HEK293T (cell line): ENCODE data around the gene RFX4.

Experiments
- CTCF ChIA-PET: fragments of 350-600 bp; formaldehyde crosslinking; extraction: SDS; loops from one replicate; lab custom pipeline; 2021; ENCODE audit warnings: antibody characterized with exemption, inconsistent platforms; lab: Yijun Ruan, JAX
- POLR2A ChIA-PET: fragments of 350-600 bp; formaldehyde crosslinking; extraction: SDS; loops from one replicate; lab custom pipeline; 2020; ENCODE audit warnings: antibody characterized with exemption, inconsistent platforms; lab: Yijun Ruan, JAX
- DNase-seq: peaks from one replicate; pipeline ENCODE4 v3.0.0; 2012; ENCODE audit warnings: mixed read lengths; ENCODE audit errors: extremely low spot score
- BHLHE40 ChIP-seq: fragments of 450-650 bp; IDR thresholded peaks from 2 replicates; pipeline ENCODE4 v1.6.1; 2016; ENCODE audit warnings: mild to moderate bottlenecking, moderate library complexity, borderline replicate concordance
- ELF4 ChIP-seq: fragments of 450-650 bp; IDR thresholded peaks from 2 replicates; pipeline ENCODE4 v1.6.1; 2017; ENCODE audit warnings: antibody characterized with exemption
- FOXA1 ChIP-seq: fragments of 450-650 bp; IDR thresholded peaks from 2 replicates; pipeline ENCODE4 v1.6.1; 2016; ENCODE audit warnings: mild to moderate bottlenecking
- FOXK2 ChIP-seq: fragments of 450-650 bp; IDR thresholded peaks from 2 replicates; pipeline ENCODE4 v1.6.1; 2016; ENCODE audit warnings: mild to moderate bottlenecking
- HDGF ChIP-seq: fragments of 450-650 bp; IDR thresholded peaks from 2 replicates; pipeline ENCODE4 v1.6.1; 2017; ENCODE audit warnings: antibody characterized with exemption, borderline replicate concordance
- LEF1 ChIP-seq: fragments of 450-650 bp; IDR thresholded peaks from 2 replicates; pipeline ENCODE4 v1.6.1; 2017; ENCODE audit warnings: mild to moderate bottlenecking, borderline replicate concordance
- NFRKB ChIP-seq: fragments of 450-650 bp; IDR thresholded peaks from 2 replicates; pipeline ENCODE4 v1.6.1; 2016; ENCODE audit warnings: mild to moderate bottlenecking, moderate library complexity
- ZNF384 ChIP-seq: fragments of 450-650 bp; IDR thresholded peaks from 2 replicates; pipeline ENCODE4 v1.6.1; 2016

Gene RFX4

DNA sequence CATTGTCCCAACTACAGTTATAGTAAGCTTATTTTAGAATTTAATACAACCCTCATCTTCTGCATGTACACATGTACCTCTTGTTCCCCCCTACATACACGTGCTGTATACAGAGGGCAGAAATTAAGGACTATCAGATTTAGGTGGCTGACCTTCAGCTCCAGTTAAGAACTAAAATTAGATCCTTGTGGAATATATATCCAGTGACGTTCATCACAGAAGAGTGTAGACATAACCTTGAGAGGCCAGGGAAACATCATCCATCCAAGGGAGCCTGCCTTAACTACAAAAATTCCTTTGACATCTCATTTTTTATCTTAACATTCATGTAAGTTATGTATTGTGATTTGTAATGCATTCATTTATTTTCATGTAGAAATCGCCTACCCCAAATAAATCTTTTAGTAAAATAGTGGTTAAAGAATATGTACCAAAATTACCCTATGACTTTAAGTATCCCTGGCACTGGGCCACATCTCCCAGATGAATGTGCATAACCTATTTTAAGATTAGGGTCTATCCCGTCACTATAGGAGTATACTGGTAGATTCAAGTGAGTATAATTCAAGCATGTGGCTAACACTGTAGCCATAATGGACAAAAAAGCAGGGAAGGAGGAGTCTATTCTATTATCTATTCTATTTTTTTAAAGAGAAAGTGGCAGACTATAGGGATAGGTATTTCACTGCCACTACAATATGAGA, 219.2 kb downstream of the RFX4 start:
- TF ChIP-seq FOXK2 (no peak), BHLHE40 (no peak)
- POLR2A ChIA-PET: interaction anchor here (1.0 kb wide), 1 partner anchor 444 kb away, joined by 3 read pairs; the partner anchor contains the start of gene POLR3B
- no peak for DNase-seq
- CTCF ChIA-PET: no interaction called here

GRCh38 chr12:106804668-106805067, 221.9 kb downstream of the RFX4 start:
- CTCF ChIA-PET: no interaction called here
- DNase-seq: no peak
- TF ChIP-seq ELF4 (no peak), FOXA1 (no peak), HDGF (no peak), NFRKB (no peak), LEF1 (no peak), ZNF384 (no peak)
- POLR2A ChIA-PET: no interaction called here
